ENCODE results near the gene LIG1.

DNA sequence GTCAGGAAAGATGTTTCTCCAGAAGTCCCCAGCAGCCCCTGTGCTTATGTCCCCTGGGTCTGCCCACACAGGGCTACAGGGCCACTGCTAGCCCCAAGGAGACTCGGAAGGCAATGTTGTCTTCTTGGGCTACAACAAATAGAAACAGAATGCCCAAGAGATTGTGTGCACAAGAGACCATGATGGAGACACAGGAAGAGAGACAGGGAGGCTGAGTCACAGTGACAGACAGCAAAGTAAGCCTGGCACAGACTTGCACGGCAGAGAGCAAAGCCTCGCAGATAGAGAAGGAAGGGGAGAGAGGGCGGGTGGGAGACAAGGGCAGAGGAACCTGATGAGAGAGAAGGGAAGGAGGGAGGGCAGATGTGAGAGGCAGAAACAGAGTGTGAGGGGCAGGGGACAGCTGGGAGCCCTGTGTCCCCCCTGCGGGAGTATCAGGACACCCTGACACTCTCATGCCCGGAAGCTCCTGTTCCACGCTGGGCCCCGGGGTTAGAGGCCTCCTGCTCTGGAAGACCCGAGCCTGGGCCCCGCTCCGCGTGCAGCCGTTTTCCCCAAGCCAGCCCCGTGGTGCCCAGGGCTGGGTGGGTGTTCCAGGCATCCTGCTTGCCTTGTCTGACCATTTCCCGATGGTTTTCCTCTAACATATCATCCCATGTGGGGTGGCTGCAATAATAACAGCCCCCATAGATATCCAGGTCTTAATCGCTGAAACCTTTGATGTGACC is 56.8 kb downstream of the LIG1 start:
- TF ChIP-seq, protein P1, sequence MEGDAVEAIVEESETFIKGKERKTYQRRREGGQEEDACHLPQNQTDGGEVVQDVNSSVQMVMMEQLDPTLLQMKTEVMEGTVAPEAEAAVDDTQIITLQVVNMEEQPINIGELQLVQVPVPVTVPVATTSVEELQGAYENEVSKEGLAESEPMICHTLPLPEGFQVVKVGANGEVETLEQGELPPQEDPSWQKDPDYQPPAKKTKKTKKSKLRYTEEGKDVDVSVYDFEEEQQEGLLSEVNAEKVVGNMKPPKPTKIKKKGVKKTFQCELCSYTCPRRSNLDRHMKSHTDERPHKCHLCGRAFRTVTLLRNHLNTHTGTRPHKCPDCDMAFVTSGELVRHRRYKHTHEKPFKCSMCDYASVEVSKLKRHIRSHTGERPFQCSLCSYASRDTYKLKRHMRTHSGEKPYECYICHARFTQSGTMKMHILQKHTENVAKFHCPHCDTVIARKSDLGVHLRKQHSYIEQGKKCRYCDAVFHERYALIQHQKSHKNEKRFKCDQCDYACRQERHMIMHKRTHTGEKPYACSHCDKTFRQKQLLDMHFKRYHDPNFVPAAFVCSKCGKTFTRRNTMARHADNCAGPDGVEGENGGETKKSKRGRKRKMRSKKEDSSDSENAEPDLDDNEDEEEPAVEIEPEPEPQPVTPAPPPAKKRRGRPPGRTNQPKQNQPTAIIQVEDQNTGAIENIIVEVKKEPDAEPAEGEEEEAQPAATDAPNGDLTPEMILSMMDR (IDR thresholded peaks at IDR 0.05): no peak
- TF ChIP-seq POLR2A (IDR thresholded peaks at IDR 0.05): no peak
